Activated T-cell treated with anti-CD3 and anti-CD28 coated beads, Interleukin-2, amount 50 U/mL, for 24 hours (primary cell): ENCODE measurements around the gene OR2L5.

Experiments
- DNase-seq: peaks from one replicate; pipeline ENCODE4 v3.0.0-alpha.2; 2020
- H3K27ac Mint-ChIP-seq: 2 replicates; pipeline ENCODE4 v1.8.0; 2020; ENCODE audit warnings: mild to moderate bottlenecking, mixed read lengths
- H3K27me3 Mint-ChIP-seq: 2 replicates; pipeline ENCODE4 v1.8.0; 2020; ENCODE audit warnings: mixed read lengths
- H3K36me3 Mint-ChIP-seq: 2 replicates; pipeline ENCODE4 v1.8.0; 2020; ENCODE audit warnings: low read depth, mixed read lengths
- H3K4me1 Mint-ChIP-seq: 2 replicates; pipeline ENCODE4 v1.8.0; 2020; ENCODE audit warnings: low read depth, mixed read lengths
- H3K4me3 Mint-ChIP-seq: 2 replicates; pipeline ENCODE4 v1.8.0; 2020; ENCODE audit warnings: mild to moderate bottlenecking, moderate library complexity, mixed read lengths
- H3K9me3 Mint-ChIP-seq: 2 replicates; pipeline ENCODE4 v1.8.0; 2020; ENCODE audit warnings: mixed read lengths

Gene OR2L5, protein sequence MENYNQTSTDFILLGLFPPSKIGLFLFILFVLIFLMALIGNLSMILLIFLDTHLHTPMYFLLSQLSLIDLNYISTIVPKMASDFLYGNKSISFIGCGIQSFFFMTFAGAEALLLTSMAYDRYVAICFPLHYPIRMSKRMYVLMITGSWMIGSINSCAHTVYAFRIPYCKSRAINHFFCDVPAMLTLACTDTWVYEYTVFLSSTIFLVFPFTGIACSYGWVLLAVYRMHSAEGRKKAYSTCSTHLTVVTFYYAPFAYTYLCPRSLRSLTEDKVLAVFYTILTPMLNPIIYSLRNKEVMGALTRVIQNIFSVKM

DNA sequence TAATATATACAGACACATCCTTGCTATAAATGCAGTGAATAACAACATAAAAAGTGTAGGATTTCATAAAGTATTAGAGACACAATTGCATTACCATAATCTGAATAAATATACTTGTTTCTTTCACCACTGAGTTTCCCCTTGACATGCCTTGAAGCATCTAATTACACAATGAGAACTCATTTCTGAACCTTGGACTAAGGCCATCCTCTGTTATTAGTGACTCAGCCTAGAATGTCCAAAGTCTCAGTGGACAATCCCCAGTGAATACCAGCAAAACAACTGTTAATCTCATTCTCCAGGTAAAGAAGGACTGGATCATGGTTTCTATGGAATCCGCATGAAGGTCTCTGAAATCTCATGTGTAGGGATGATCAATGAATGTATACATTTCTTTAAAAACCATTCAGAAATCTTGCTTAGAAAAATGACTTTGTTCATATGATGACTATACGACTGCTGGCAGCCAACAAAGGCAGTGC lies at the start of gene OR2L5:
Gene OR2L5 (plus strand): TSS at position 432 of the 482 bp plus-strand sequence. CDS start 8,288 bp downstream, outside the sequence.
- H3K4me3 Mint-ChIP-seq: no peak within 1 kb of the TSS
- H3K27ac Mint-ChIP-seq: no peak within 1 kb of the TSS
- peaks cover 30% of the 10 kb centered on the region for H3K9me3 Mint-ChIP-seq
- no peak for DNase-seq
- H3K27me3 Mint-ChIP-seq: no peaks in the 10 kb centered on the region
- peaks cover 8% of the 10 kb centered on the region for H3K36me3 Mint-ChIP-seq
- H3K4me1 Mint-ChIP-seq: no peaks in the 10 kb centered on the region

DNA sequence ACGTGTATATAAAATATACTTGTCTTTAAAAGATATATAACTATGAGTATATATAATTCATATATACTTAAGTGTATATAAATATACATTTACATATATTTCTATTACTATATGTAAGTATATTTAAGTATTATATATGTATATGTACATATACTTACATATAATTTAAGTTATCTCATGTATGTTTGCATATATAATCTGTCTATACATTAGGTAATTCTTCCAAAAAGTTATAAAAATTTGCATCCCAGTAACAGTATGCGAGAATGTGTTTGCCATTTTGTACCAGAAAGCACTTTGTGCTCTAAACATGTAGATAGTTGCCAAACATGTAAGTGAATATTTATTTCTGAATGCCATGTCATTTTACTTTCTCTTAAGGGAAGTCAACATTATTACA lies 48.5 kb upstream of the OR2L5 start, which contains the start of gene OR2AK2:
Gene OR2AK2 (plus strand): TSS at position 301 of the 400 bp plus-strand sequence. CDS start 144 bp downstream, outside the sequence.
- no peak within 1 kb of the TSS for H3K27ac Mint-ChIP-seq
- no peak within 1 kb of the TSS for H3K4me3 Mint-ChIP-seq
- no peak for DNase-seq
- peaks cover 5% of the 10 kb centered on the region for H3K4me1 Mint-ChIP-seq
- H3K36me3 Mint-ChIP-seq: no peaks in the 10 kb centered on the region
- no peaks in the 10 kb centered on the region for H3K27me3 Mint-ChIP-seq
- no peaks in the 10 kb centered on the region for H3K9me3 Mint-ChIP-seq

DNA sequence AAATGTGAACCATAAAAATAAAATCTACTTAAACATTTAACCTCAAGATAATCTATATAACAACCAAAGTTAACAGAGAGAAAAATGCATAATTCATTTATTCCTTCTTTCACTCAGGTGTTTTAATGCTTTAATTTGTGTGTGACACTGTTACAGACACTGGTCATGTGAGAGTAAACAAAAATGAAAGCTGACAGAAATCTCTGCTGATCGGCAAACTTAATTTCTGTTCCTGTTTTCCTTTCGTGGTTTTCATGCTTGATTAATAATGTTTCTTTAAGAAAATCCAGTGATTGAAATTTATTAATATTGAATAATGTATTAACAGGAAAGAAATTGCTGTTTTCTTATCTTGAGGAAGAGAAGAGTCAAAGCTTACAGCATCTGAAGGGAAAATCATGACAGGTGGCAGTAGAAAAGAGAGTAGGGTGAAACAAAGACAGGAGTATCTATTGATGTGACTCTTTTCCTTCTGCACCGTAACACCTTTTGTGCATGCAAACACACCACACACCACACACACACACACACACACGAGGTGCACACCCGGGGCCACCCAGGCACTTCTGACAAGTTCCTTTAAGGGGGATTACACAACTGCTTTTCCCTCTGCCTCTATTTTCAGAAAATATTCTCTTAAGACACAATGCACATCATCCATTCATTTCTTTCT lies 46.8 kb upstream of the OR2L5 start:
- Mint-ChIP-seq H3K36me3 (no peaks in the 10 kb centered on the region), H3K27ac (no peak overlapping the region), H3K9me3 (no peaks in the 10 kb centered on the region), H3K4me1 (peaks cover 5% of the 10 kb centered on the region), H3K4me3 (no peak overlapping the region), H3K27me3 (no peaks in the 10 kb centered on the region)
- DNase-seq: no peak

DNA sequence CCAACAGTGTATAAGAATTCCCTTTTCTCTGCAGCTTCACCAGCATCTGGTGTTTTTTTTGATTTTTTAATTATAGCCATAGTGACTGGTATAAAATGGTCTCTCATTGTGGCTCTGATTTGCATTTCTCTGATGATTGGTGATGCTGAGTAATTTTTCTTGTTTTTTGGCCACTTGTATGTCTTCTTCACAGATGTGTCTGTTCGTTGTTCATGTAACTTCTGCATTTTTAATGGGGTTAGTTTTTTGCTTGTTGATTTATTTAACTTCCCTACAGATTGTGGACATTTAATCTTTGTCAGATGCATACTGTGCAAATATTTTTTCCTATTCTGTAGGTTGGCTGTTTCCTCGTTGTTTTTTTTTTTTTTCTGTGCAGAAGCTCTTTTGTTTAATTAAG lies 20.5 kb upstream of the OR2L5 start:
- no peak overlapping the region for H3K27ac Mint-ChIP-seq
- H3K4me1 Mint-ChIP-seq: no peaks in the 10 kb centered on the region
- H3K4me3 Mint-ChIP-seq: no peak overlapping the region
- H3K9me3 Mint-ChIP-seq: no peaks in the 10 kb centered on the region
- no peaks in the 10 kb centered on the region for H3K36me3 Mint-ChIP-seq
- DNase-seq: no peak
- no peaks in the 10 kb centered on the region for H3K27me3 Mint-ChIP-seq

DNA sequence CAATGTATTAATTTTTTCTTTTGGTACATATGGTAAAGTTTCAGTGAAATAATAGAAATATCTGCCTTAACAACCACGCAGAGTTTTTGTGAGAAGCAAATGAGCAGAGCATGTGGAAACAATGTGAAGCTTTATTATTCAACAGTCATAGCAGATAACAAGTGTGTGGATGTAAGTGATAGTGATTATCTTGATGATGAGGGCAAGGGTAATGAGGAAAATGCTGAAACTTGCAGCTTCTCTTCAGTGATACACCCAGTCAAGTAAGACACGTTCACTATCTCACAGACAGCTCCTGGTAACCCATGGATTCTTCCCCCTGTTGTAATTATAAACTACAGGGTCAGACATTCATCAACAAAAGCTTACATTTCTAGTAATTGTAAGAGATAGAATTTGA lies 14.6 kb upstream of the OR2L5 start:
- Mint-ChIP-seq H3K36me3 (no peaks in the 10 kb centered on the region), H3K27me3 (no peaks in the 10 kb centered on the region), H3K27ac (no peak overlapping the region), H3K9me3 (peaks cover 9% of the 10 kb centered on the region), H3K4me3 (no peak overlapping the region), H3K4me1 (peaks cover 6% of the 10 kb centered on the region)
- DNase-seq: no peak

DNA sequence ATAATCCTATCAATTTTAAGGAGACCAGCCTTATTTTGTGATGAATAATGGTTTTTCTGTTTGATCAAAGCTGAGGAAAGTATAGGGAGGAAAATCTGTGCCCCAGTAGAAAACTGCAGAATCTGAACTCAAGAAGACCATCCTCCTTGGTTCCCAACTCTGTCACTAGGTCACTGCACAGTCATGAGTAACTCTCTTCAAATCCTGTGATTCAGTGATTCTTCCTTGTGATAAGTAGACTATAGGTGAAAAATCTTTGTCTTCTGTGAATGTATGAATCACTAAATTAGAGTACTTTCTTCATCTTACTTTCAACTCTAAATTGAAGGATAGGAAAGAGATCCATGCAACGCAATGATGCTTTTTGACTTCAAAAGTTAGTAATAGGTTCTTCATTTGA lies 13.3 kb upstream of the OR2L5 start:
- Mint-ChIP-seq H3K27me3 (no peaks in the 10 kb centered on the region), H3K4me1 (peaks cover 6% of the 10 kb centered on the region), H3K9me3 (peaks cover 9% of the 10 kb centered on the region), H3K27ac (no peak overlapping the region), H3K4me3 (no peak overlapping the region), H3K36me3 (no peaks in the 10 kb centered on the region)
- no peak for DNase-seq

DNA sequence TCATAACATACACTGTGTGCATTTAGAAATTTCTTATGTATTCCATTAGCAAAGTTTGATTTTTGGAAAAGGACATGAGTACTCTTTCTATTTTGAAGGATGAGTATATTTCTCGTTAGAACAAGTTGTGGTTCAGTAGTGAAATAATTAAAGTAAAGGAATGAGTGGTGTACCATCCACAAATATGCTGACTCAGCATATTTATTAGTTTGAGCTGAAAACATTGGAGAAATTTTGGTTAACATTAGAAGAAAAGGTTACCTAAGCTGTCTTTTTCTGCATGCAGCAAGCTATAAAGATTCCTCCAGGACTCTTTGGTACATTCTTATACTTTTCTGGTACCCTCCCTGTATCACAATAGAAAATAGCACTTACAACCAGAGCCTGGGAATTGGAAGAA lies 5.7 kb upstream of the OR2L5 start:
- no peak overlapping the region for H3K4me3 Mint-ChIP-seq
- DNase-seq: no peak
- peaks cover 45% of the 10 kb centered on the region for H3K9me3 Mint-ChIP-seq
- no peak overlapping the region for H3K27ac Mint-ChIP-seq
- H3K27me3 Mint-ChIP-seq: no peaks in the 10 kb centered on the region
- H3K4me1 Mint-ChIP-seq: no peaks in the 10 kb centered on the region
- H3K36me3 Mint-ChIP-seq: peaks cover 8% of the 10 kb centered on the region

DNA sequence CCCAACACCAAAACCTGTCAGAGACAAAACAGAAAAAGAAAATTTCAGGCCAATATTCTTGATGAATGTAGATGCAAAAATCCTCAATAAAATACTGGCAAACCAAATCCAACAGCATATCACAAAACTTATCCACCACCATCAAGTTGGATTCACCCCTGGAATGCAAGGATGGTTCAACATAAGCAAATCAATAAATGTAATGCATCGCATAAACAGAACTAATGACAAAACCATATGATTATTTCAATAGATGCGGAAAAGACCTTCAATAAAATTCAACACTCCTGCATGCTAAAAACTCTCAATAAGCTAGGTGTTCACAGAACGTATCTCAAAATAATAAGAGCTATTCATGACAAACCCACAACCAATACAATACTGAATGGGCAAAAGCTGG lies 3.8 kb upstream of the OR2L5 start:
- Mint-ChIP-seq H3K4me1 (no peaks in the 10 kb centered on the region), H3K9me3 (peaks cover 39% of the 10 kb centered on the region), H3K27ac (no peak overlapping the region), H3K36me3 (peaks cover 8% of the 10 kb centered on the region), H3K27me3 (no peaks in the 10 kb centered on the region), H3K4me3 (no peak overlapping the region)
- DNase-seq: no peak

DNA sequence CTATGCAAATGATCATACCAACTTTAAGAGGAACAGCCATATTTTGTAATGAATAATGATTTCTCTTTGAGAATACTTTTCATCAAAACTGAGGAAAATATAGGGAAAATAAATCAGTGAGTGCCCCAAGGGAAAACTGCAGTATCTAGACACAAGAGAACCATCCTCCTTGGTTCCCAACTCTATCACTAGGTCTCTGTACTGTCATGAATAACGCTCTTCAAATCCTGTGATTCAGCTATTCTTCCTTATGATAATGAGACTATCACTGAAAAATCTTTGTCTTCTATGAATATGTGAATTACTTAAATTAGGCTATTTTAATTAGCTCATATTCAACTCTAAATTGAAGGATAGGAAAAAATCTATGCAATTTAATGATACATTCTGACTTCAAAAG lies 2.3 kb downstream of the OR2L5 start:
- Mint-ChIP-seq H3K27me3 (no peaks in the 10 kb centered on the region), H3K27ac (no peak overlapping the region), H3K4me3 (no peak overlapping the region), H3K4me1 (no peaks in the 10 kb centered on the region), H3K36me3 (no peaks in the 10 kb centered on the region), H3K9me3 (peaks cover 10% of the 10 kb centered on the region)
- DNase-seq: no peak

DNA sequence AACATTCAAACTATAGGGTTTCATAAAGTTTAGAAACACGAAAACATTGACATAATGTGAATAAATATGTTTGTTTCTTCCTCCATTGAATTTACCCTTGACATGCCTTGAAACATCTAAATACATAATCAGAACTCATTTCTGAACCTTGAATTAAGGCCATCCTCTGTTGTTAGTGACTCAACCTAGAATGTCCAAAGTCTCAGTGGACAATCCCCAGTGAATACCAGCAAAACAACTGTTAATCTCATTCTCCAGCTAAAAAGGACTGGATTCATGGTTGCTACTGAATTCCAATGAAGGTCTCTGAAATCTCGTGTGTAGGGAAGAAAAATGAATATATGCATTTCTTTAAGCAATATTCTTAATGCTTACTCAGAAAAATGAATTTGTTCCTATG lies 16.3 kb downstream of the OR2L5 start, which contains the start of gene OR2L2:
Gene OR2L2 (plus strand): TSS at position 301 of the 400 bp plus-strand sequence. CDS start 8,198 bp downstream, outside the sequence.
- Mint-ChIP-seq H3K4me1 (no peaks in the 10 kb centered on the region), H3K9me3 (peaks cover 27% of the 10 kb centered on the region), H3K27me3 (no peaks in the 10 kb centered on the region), H3K36me3 (no peaks in the 10 kb centered on the region), H3K4me3 (no peak within 1 kb of the TSS), H3K27ac (no peak within 1 kb of the TSS)
- no peak for DNase-seq

DNA sequence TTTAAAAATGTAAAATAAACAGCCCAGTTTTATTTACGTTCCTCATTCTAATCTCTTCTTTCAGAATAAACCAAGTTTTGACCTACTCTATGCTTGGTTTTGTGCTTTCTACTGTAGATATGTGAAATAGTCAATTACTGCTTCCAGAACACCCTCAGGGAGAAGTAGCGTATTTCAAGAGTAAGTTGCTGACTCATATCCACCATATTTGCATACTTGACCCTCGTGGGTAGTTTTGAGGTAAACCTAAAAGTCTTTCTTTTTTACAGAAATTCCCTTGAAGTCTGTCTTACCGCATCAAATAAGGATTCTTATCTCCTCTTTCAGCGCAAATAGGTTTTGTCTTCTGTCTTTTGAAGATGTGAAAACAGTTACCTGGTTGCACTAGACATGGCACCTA lies 31.7 kb downstream of the OR2L5 start:
- H3K9me3 Mint-ChIP-seq: peaks cover 32% of the 10 kb centered on the region
- no peak for DNase-seq
- H3K27me3 Mint-ChIP-seq: no peaks in the 10 kb centered on the region
- H3K36me3 Mint-ChIP-seq: no peaks in the 10 kb centered on the region
- no peak overlapping the region for H3K4me3 Mint-ChIP-seq
- H3K4me1 Mint-ChIP-seq: no peaks in the 10 kb centered on the region
- no peak overlapping the region for H3K27ac Mint-ChIP-seq

DNA sequence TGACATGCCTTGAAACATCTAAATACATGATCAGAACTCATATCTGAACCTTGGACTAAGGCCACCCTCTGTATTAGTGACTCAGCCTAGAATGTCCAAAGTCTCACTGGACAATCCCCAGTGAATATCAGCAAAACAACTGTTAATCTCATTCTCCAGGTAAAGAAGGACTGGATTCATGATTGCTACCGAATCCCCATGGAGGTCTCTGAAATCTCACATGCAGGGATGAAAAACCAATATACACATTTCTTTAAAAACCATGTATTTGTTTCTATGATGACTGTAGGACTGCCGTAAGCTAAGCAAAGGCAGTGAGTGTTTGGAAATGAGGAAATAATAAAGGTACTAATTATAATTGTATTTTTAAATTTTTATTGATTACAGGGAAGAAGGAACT lies 33.1 kb downstream of the OR2L5 start, which contains the start of gene OR2L3:
Gene OR2L3 (plus strand): TSS at position 301 of the 400 bp plus-strand sequence. CDS start 13,846 bp downstream, outside the sequence.
- H3K27me3 Mint-ChIP-seq: no peaks in the 10 kb centered on the region
- no peak within 1 kb of the TSS for H3K27ac Mint-ChIP-seq
- no peak within 1 kb of the TSS for H3K4me3 Mint-ChIP-seq
- no peaks in the 10 kb centered on the region for H3K36me3 Mint-ChIP-seq
- peaks cover 29% of the 10 kb centered on the region for H3K9me3 Mint-ChIP-seq
- no peak for DNase-seq
- H3K4me1 Mint-ChIP-seq: no peaks in the 10 kb centered on the region

DNA sequence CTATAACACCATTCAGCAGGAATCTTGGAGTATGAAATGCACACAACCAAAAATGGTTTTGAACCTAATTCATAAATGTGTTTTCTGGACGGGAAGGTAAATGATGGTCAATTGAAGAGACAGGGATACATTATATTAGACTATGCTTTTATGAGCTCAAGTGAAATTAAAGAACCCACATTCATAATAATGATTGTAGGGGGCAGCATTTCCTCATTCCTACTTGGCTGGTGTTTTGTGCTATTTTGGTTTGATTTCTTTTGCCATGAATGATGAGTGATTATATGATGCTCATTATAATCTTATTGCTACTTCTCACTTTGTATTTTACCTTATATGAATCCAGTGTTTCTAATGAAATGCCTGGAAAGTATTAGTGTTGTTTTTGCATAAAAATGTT lies 33.5 kb downstream of the OR2L5 start:
- Mint-ChIP-seq H3K4me1 (no peaks in the 10 kb centered on the region), H3K27me3 (no peaks in the 10 kb centered on the region), H3K27ac (no peak overlapping the region), H3K9me3 (peaks cover 29% of the 10 kb centered on the region), H3K36me3 (no peaks in the 10 kb centered on the region), H3K4me3 (no peak overlapping the region)
- no peak for DNase-seq

DNA sequence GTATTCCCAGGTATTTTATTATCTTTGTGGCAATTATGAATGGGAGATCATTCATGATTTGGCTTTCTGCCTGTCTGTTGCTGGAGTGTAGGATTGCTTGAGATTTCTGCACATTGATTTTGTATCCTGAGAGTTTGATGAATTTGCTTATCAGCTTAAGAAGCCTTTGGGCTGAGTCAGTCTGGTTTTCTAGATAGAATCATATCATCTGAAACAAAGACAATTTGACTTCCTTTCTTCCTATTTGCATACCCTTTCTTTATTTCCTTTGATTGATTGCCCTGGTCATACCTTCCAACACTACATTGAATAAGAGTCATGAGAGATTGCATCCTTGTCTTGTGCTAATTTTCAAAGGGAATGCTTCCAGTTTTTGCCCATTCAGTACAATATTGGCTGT lies 41.2 kb downstream of the OR2L5 start:
- Mint-ChIP-seq H3K4me1 (no peaks in the 10 kb centered on the region), H3K9me3 (peaks cover 11% of the 10 kb centered on the region), H3K36me3 (no peaks in the 10 kb centered on the region), H3K27ac (no peak overlapping the region), H3K27me3 (no peaks in the 10 kb centered on the region), H3K4me3 (no peak overlapping the region)
- no peak for DNase-seq

DNA sequence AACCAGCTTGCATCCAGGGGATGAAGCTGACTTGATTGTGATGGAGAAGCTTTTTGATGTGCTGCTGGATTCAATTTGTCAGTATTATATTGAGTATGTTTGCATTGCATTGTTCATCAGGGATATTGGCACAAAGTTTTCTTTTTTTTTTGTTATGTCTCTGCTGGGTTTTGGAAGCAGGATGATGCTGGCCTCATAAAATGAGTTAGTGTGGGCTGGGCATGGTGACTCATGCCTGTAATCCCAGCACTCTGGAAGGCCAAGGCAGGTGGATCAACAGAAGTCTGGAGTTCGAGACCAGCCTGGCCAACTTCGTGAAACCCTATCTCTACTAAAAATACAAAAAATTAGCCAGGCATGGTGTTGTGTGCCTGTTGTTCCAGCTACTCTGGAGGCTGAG lies 41.8 kb downstream of the OR2L5 start:
- DNase-seq: no peak
- no peak overlapping the region for H3K27ac Mint-ChIP-seq
- no peaks in the 10 kb centered on the region for H3K36me3 Mint-ChIP-seq
- H3K27me3 Mint-ChIP-seq: no peaks in the 10 kb centered on the region
- peaks cover 11% of the 10 kb centered on the region for H3K9me3 Mint-ChIP-seq
- no peak overlapping the region for H3K4me3 Mint-ChIP-seq
- H3K4me1 Mint-ChIP-seq: no peaks in the 10 kb centered on the region
